Common myeloid progenitor, CD34-positive (primary cell): ENCODE data around the gene FZD1.
"Not testable (repeated sequence)": the region's sequence is repeated elsewhere in the genome, so short reads cannot be mapped to it uniquely, and the experiment has no call there.

ENCODE experiments used
- CTCF ChIA-PET: fragments of 350-600 bp; sonication (Branson Sonifier 250); formaldehyde crosslinking; loops from one replicate; lab custom pipeline; 2021; ENCODE audit warnings: antibody characterized with exemption; lab: Charles Lee
- POLR2A ChIA-PET: fragments of 350-600 bp; sonication (Branson Sonifier 250); formaldehyde crosslinking; loops from one replicate; lab custom pipeline; 2021; ENCODE audit warnings: antibody characterized with exemption; lab: Charles Lee
- DNase-seq, 3 donors: peaks; one replicate each; pipeline versions ENCODE4 v3.0.0 to v3.0.0-alpha.2; 2013
- H3K27ac ChIP-seq, 2 experiments: 1 replicate in 1 of 2; 2 replicates in 1 of 2; pipeline ENCODE4 v1.7.0; 2013; ENCODE audit warnings: inconsistent platforms in 2 of 2, low read length in 2 of 2, mild to moderate bottlenecking in 2 of 2, low read depth in 1 of 2, moderate library complexity in 1 of 2; ENCODE audit not compliant: severe bottlenecking in 2 of 2, insufficient read depth in 1 of 2, poor library complexity in 1 of 2
- H3K27me3 ChIP-seq, 5 experiments: replicated peaks in 2 of 5; 1 replicate in 3 of 5; 2 replicates in 2 of 5; pipeline versions ENCODE4 v1.6.1 to v1.7.0; 2013; ENCODE audit warnings: low read length in 4 of 5, mild to moderate bottlenecking in 2 of 5, moderate library complexity in 2 of 5, inconsistent platforms in 1 of 5; ENCODE audit not compliant: insufficient read depth in 5 of 5, control insufficient read depth in 4 of 5
- H3K36me3 ChIP-seq, 4 experiments: 1 replicate in 2 of 4; 2 replicates in 2 of 4; pipeline versions ENCODE4 v1.6.1 to v1.7.0; 2013; ENCODE audit warnings: low read length in 3 of 4, control low read depth in 1 of 4, mild to moderate bottlenecking in 1 of 4; ENCODE audit not compliant: control insufficient read depth in 4 of 4, insufficient read depth in 4 of 4
- H3K4me1 ChIP-seq, 4 experiments: 1 replicate in 3 of 4; 2 replicates in 1 of 4; pipeline versions ENCODE4 v1.6.1 to v1.7.1; 2013; ENCODE audit warnings: low read length in 3 of 4, mild to moderate bottlenecking in 3 of 4, control low read depth in 1 of 4, inconsistent platforms in 1 of 4, moderate library complexity in 1 of 4; ENCODE audit not compliant: control insufficient read depth in 4 of 4, insufficient read depth in 4 of 4; ENCODE audit errors: control extremely low read depth in 1 of 4
- H3K4me3 ChIP-seq, 7 experiments: 1 replicate in 4 of 7; 2 replicates in 3 of 7; pipeline versions ENCODE4 v1.5.1 to v1.7.0; 2013; ENCODE audit warnings: mild to moderate bottlenecking in 7 of 7, low read length in 6 of 7, moderate library complexity in 6 of 7, inconsistent platforms in 2 of 7, low read depth in 2 of 7, control low read depth in 1 of 7; ENCODE audit not compliant: insufficient read depth in 4 of 7, control insufficient read depth in 1 of 7; ENCODE audit errors: extremely low read depth in 1 of 7
- H3K9me3 ChIP-seq, 5 experiments: 1 replicate in 4 of 5; 2 replicates in 1 of 5; pipeline versions ENCODE4 v1.6.1 to v1.7.1; 2013; ENCODE audit warnings: low read length in 4 of 5, mild to moderate bottlenecking in 2 of 5, inconsistent platforms in 1 of 5, low read depth in 1 of 5, moderate library complexity in 1 of 5; ENCODE audit not compliant: control insufficient read depth in 4 of 5, insufficient read depth in 2 of 5; ENCODE audit errors: control extremely low read depth in 1 of 5
- WGBS: methylation state at CpG from one replicate; pipeline ENCODE4 v1.1.5; 2013; ENCODE audit not compliant: insufficient coverage; 5-methylcytosine and 5-hydroxymethylcytosine counted together

FZD1 gene

GRCh38 chr7:91295576-91295975 is 31.3 kb downstream of the FZD1 start:
- no peak overlapping the region for H3K27ac ChIP-seq
- H3K4me1 ChIP-seq: peaks cover 0 to 2% (median 0%) of the 10 kb centered on the region in 4 experiments
- 100% methylated on average over 2 of the region's 3 CpGs for whole genome bisulfite sequencing

DNA sequence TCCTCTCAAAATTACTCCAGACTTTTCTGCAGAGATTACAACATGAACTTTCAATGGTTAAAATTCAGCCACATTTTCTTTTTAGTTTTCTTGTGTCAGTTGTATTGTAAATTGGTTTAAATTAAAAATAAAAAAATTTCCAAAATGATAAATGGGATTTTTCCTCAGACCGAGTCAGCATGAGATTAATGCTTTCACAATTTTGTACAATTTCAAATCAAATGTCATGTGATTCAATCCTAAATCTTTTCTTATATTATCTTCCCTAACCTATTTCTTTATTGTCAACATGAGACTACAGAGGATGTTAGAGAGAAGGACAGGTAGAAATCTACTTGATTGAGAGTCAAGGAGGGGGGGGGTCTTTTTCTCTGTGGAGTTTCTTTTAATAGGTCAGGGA is 33.7 kb downstream of the FZD1 start:
- no peaks in the 10 kb centered on the region for H3K9me3 ChIP-seq
- ChIA-PET CTCF (interaction anchor here (0.9 to 1.0 kb wide), 2 partner anchors 10 to 83 kb away, joined by 3 read pairs; no protein-coding TSS in a partner anchor), POLR2A (no interaction called here)
- no peak overlapping the region for H3K4me3 ChIP-seq
- no CpG with 5 or more reads among the region's 1 CpG for WGBS
- peaks cover 0 to 2% (median 0%) of the 10 kb centered on the region in 4 experiments for H3K4me1 ChIP-seq
- H3K27me3 ChIP-seq: no peaks in the 10 kb centered on the region
- DNase-seq: no peak
- H3K27ac ChIP-seq: no peak overlapping the region
- H3K36me3 ChIP-seq: no peaks in the 10 kb centered on the region

More at GRCh38 chr7:91295576-91295975, 31.3 kb downstream of the FZD1 start:
- Histone ChIP-seq H3K36me3 (no peaks in the 10 kb centered on the region), H3K27me3 (no peaks in the 10 kb centered on the region), H3K9me3 (no peaks in the 10 kb centered on the region), H3K4me3 (no peak overlapping the region)
- DNase-seq: no peak
- ChIA-PET POLR2A (no interaction called here), CTCF (no interaction called here)

DNA sequence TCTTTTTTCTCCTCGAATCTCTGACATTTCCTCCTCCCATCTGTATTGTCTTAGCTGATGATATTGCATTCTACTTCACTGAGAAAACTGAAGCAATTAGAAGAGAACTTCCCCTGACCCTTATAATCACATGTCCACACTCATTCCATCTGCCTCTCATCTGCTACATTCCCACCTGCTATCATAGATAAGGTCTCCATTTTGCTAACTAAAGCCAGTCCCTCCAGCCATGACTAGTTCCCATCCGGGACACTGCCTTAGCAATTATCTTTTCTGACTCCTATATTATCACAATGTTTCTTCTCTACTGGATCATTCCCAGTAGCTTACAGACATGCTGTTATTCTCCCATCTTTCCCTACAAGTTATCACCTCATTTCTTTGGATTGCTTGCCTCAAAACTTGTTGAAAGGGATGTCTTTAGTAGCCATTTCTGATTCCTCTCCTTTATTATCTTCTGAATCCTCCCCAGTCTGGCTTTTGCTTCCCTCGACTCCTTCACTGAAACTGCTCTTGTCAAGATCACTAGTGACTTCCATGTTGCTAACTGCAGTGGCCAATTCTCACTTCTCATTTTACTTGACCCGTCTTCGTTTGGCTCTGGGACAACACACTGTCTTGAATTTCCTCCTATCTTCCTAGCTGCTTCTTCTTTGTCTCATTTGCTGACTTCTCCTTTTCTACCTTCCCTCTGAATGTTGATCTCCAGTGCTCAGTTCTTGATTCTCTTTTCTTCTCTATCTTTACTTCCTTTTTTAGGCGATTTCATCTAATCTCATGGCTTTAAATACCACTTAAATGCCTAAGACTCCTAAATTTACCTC is 35.9 kb downstream of the FZD1 start:
- H3K4me3 ChIP-seq: no peak overlapping the region
- ChIA-PET POLR2A (interaction anchor here (1.1 kb wide), 1 partner anchor 148 kb away, joined by 3 read pairs; no protein-coding TSS in a partner anchor), CTCF (no interaction called here)
- H3K9me3 ChIP-seq: no peaks in the 10 kb centered on the region
- H3K4me1 ChIP-seq: peaks cover 0 to 2% (median 0%) of the 10 kb centered on the region in 4 experiments
- no peaks in the 10 kb centered on the region for H3K27me3 ChIP-seq
- no peaks in the 10 kb centered on the region for H3K36me3 ChIP-seq
- peak in 2 of 3 donors; percentile 14 to 45 for DNase-seq
- 87% methylated on average over 6 of the region's 6 CpGs for WGBS
- no peak overlapping the region for H3K27ac ChIP-seq

DNA sequence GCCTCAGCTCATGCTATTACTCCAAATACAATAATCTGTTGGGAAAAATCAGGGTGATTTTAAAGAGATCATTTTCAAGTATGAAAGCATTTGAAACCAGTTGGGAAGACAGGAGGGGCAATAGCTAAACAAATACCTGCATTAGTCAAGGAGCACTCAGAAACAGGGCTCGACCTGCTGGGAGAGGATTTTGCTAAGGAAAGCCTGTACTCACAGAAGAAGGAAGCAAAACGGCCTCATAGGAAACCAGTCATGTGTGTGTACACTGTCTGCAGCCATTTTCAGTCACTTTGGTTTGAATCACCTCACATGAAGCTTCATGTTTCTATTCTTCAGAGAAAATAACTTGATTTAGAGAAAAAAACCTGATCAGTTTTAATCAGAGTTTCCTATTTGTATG is 38.6 kb downstream of the FZD1 start:
- ChIA-PET POLR2A (no interaction called here), CTCF (no interaction called here)
- Histone ChIP-seq H3K36me3 (no peaks in the 10 kb centered on the region), H3K4me3 (no peak overlapping the region), H3K9me3 (no peaks in the 10 kb centered on the region), H3K27ac (no peak overlapping the region), H3K27me3 (no peaks in the 10 kb centered on the region), H3K4me1 (peaks cover 0 to 2% (median 0%) of the 10 kb centered on the region in 4 experiments)
- no peak for DNase-seq
- WGBS: 22% methylated on average over 2 of the region's 2 CpGs

GRCh38 chr7:91306266-91306665 is 42.0 kb downstream of the FZD1 start:
- ChIA-PET POLR2A (no interaction called here), CTCF (interaction anchor here (0.9 to 1.3 kb wide), 2 partner anchors 17 to 27 kb away, joined by 3 read pairs; no protein-coding TSS in a partner anchor)
- no peak overlapping the region for H3K27ac ChIP-seq
- H3K9me3 ChIP-seq: no peaks in the 10 kb centered on the region
- DNase-seq: no peak
- no peaks in the 10 kb centered on the region for H3K4me1 ChIP-seq
- H3K27me3 ChIP-seq: no peaks in the 10 kb centered on the region
- no peak overlapping the region for H3K4me3 ChIP-seq
- no peaks in the 10 kb centered on the region for H3K36me3 ChIP-seq
- no CpG with 5 or more reads among the region's 2 CpGs for WGBS

GRCh38 chr7:91307467-91307866 is 43.2 kb downstream of the FZD1 start:
- POLR2A ChIA-PET: no interaction called here
- H3K4me3 ChIP-seq: no peak overlapping the region
- CTCF ChIA-PET: no interaction called here
- WGBS: no CpG with 5 or more reads among the region's 3 CpGs
- H3K4me1 ChIP-seq: no peaks in the 10 kb centered on the region
- no peak for DNase-seq
- H3K9me3 ChIP-seq: no peaks in the 10 kb centered on the region
- no peaks in the 10 kb centered on the region for H3K27me3 ChIP-seq
- H3K27ac ChIP-seq: no peak overlapping the region
- no peaks in the 10 kb centered on the region for H3K36me3 ChIP-seq

- H3K36me3 ChIP-seq, H3K27ac ChIP-seq, H3K4me3 ChIP-seq, H3K4me1 ChIP-seq, DNase-seq, H3K9me3 ChIP-seq, H3K27me3 ChIP-seq, POLR2A ChIA-PET: not testable (repeated sequence)
- CTCF ChIA-PET: interaction anchor here (0.9 kb wide), 1 partner anchor 20 kb away, joined by 4 read pairs; no protein-coding TSS in a partner anchor
- WGBS: no CpG with 5 or more reads among the region's 3 CpGs
Observed at GRCh38 chr7:91308191-91308590, 44.0 kb downstream of the FZD1 start.
